COLO668 (cell line): ENCODE measurements around the gene H2BK1.

Experiments
- DNase-seq: peaks from one replicate; lab custom pipeline; 2025; ENCODE audit not compliant: unreplicated experiment; lab: John Stamatoyannopoulos, UW

H2BK1 gene

GRCh38 chr7:151245360-151246101, 35.2 kb upstream of the H2BK1 start:
- DNase-seq, result peak; percentile 44

GRCh38 chr7:151244841-151245346, 34.6 kb upstream of the H2BK1 start:
- DNase-seq, result no peak

DNA sequence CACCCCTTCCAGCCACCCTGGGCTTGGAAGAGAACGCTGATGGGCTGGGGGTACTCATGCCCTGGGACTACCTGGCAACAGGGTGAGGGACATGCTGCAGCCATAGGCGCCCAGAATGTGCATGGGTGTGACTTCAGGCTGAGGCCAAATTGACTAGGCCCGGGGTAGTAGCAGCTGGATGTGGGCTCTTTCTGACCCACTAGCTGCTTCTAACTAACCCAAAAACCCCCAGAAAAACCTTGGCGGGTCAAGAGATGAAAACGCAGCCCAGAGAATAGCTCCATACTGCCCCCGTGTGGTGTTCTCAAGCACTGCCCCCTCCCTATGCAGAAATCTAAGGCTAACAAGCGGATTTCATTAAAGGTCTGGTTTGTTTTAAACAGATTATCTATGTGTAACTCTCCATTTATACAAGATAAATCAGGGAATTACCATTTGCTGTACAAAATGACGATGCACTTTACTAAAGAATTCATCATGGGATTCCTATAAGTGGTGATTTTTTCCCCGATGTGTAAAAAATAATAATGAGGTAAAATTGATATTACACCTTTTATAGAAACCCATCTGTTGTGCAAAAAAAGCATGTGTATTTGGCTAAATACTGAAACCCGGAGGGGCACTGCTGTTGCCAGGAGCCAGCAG, 34.0 kb upstream of the H2BK1 start:
- peak; percentile 41 for DNase-seq

DNA sequence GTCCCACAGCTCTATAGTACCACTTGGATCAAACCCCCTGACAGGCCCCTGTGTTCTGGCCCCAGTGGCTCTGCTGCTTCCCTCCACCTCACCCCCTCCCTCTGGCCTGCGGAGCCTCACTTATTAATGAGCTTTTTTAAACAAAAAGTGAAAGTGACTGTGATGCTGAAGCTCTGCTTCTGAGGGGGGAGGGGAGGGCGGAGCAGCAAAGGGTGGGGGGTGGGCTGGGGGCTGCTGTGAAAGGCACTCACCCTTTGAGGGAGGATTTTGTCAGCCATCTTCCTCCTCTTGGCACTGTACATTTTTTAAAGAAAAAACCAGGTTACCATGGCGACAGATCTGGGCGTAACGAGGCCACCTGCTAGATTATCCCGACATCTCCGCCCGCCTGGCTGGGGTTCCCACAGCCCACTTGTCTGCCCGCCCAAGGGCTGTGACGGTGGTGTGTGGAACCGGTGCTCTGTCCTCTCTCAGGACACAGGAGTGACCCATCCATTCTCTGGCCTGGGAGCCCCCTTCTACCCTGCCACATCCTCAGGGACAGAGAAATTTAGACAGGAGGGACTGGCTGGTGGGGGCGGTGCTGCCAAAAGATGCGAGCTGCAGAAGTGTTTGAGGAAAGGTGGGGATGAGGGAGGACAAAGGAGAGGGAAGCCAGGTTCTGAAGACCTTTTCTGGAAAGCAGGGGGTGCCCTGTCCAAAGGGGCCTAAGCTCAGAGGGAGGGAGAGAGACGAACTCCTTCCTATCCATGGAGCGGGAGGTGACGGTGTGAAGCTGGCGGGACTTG, 33.3 kb upstream of the H2BK1 start:
- DNase-seq, result peak; percentile 22

DNA sequence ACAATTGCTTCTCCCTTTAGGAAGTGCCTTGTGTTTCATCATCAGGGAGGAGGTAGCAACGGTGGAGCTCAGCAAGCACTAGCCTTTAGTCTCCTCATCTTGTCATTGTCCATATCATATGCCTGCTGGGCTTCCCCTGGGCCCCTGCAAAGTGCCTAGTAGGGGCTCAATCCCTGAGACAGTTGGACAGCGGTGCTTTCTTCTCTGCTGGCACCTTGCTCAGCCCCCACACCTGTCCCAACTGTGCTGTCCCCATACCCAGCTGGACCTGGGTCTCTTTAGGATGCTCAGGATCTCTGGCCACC, 32.7 kb upstream of the H2BK1 start:
- DNase-seq, result no peak

DNA sequence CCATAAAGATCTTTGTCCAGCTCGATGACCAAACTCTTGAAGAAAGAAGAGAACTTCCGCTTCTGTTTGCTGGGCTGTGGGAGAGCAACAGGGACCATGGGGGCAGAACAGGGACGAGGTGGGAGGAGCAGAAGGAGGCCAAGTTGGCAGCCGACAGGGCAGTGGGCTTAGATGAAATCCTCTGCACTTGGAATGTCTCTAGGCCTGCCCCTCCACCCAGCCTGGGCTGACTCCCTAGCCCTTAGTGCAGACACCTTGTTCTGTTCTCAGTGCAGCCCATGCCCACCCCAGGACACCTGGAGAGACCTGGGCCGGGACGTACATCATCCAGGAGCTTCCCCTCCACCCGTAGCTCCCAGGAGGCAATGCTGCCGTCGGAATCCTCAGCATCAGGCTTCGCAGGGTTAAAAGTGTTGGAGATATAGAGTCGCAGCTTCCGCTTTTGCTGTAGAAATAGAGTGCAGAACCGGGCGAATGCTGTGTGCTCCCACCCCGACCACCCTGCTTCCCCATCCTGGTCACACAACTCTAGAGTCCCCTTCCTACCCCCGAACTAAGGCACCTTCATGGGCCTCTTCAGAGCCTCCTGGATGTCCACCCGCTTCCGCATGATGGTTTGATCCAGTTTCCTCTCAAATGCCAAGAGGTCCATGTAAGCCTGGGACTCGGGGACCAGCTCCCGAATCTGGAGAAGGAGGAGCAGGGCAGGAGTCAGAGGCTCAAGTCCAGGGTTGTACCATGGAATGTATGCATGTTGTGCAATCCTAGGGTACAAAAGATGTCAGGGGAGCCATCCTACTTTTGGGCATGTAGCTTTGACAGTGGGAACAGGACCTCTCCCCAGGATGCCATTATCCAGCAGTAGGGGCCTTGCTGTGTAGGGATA, 32.1 kb upstream of the H2BK1 start:
- no peak for DNase-seq

DNA sequence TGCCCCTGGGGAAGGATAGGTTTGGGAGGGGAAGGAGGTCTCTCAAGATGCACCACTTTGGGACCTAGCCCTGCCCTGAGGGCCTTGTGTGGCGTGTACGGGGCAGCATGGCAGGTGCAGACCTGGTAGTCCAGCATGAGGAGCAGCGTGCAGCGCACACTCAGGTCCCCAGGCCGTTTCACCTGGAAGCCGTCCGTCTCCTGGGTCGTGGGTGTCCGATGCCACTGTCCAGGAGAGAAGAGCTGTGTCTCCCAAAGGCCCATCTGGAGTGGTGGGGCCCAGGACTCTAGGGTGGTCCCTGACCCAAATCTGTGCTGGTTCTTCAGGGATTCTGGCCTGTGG, 31.4 kb upstream of the H2BK1 start:
- no peak for DNase-seq

DNA sequence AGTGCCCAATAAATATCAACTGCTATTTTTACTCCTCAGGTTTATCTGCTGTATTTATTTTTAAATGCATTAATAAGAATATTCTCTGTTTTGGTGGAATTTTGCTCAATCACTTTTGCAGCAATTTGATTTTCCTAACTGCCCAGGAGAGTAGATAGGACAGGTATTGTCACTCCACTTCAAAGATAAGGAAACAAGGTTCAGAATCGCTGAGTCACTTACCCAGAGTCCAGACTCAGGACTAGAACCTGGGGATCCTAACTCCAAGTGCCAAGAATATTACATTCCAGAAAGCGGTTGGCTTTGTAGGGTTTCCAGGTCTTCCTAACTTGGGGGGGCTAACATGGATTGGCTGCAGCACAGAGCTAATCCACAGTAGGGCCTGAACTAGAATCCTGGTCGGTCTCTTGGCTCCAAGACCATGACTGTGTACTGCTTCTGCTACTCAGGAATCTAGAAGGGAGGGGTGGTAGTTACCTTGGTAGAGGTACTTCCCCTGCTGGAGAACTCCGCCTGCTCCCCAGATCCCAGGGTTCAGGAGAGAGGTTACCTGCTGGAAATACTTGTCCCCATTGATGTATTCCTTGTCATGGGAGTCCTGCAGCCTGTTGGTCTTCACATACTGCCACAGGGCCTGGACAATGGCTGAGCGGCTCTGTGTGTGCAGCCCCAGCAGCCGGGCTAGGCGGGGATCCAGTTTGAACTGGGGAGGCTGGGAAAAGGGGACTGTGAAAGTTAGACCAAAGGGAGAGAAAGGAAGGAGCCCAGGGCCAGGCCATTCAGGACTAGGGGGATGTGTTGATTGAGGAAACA, 30.9 kb upstream of the H2BK1 start:
- no peak for DNase-seq

- no peak for DNase-seq
Measured at GRCh38 chr7:151240536-151240935, 30.2 kb upstream of the H2BK1 start.

GRCh38 chr7:151239837-151240459, 29.7 kb upstream of the H2BK1 start:
- DNase-seq, result no peak

GRCh38 chr7:151238924-151239836, 28.9 kb upstream of the H2BK1 start:
- no peak for DNase-seq

GRCh38 chr7:151238190-151238810, 28.0 kb upstream of the H2BK1 start:
- DNase-seq, result no peak

- DNase-seq, result no peak
Measured at GRCh38 chr7:151237244-151238189, 27.2 kb upstream of the H2BK1 start.

DNA sequence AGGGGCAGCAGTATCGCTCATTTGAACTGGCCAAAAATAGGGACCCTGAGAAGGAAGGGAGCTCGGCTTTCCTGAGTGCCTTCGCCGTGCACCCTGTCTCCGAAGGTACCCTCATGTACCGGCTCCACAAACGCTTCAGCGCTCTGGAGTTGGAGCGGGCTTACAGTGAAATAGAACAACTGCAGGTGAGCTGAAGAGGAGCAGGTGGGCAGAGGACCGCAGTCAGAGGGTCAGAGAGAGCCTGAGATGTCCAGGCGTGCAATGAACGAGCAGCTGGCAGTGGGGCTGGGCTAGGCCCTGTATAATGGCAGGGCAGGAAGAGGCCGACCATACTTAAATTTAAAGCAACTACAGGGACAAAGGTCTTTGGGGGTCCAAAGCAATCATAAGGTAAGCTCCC, 26.1 kb upstream of the H2BK1 start:
- no peak for DNase-seq

DNA sequence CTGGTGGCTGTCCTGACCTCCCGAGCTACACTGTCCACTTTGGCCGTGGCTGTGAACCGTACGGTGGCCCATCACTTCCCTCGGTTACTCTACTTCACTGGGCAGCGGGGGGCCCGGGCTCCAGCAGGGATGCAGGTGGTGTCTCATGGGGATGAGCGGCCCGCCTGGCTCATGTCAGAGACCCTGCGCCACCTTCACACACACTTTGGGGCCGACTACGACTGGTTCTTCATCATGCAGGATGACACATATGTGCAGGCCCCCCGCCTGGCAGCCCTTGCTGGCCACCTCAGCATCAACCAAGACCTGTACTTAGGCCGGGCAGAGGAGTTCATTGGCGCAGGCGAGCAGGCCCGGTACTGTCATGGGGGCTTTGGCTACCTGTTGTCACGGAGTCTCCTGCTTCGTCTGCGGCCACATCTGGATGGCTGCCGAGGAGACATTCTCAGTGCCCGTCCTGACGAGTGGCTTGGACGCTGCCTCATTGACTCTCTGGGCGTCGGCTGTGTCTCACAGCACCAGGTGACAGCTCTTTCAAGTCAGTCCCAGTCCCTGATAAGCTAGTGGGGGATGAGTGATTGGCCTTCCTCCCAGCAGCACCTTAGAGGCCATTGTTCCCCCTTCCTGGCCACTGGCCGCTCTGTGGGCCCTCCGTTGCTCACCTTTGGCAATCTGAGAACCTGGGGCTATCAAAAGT, 25.0 kb upstream of the H2BK1 start:
- no peak for DNase-seq

GRCh38 chr7:151233804-151234203, 23.5 kb upstream of the H2BK1 start:
- no peak for DNase-seq
